Naive thymus-derived CD4-positive, alpha-beta T cell (primary cell): ENCODE results near the gene BCAM. TPM values are rescaled to one million over a fixed set of nuclear protein-coding genes. Genes with fewer than 3 reads are reported as not detected.
A peak's percentile ranks its signal among the peaks of the same experiment; 100 is the strongest.
"Not testable (repeated sequence)": the region's sequence is repeated elsewhere in the genome, so short reads cannot be mapped to it uniquely, and the experiment has no call there.

Source experiments
- ATAC-seq: fragments of 150-1000 bp; cut with Tn5 transposase; 2 replicates; pipeline ENCODE4 v1.10.0; 2021; ENCODE audit warnings: mild to moderate bottlenecking, moderate library complexity
- CTCF ChIA-PET: fragments of 350-600 bp; sonication (Branson Sonifier 250); formaldehyde crosslinking; loops from one replicate; lab custom pipeline; 2021; ENCODE audit warnings: antibody characterized with exemption; lab: Charles Lee
- POLR2A ChIA-PET: fragments of 350-600 bp; sonication (Branson Sonifier 250); formaldehyde crosslinking; loops from one replicate; lab custom pipeline; 2021; ENCODE audit warnings: antibody characterized with exemption, inconsistent platforms; lab: Charles Lee
- DNase-seq, 9 donors: peaks; one replicate each; pipeline versions ENCODE4 v3.0.0 to v3.0.0-alpha.2; 2020 to 2022; ENCODE audit warnings: mixed read lengths in 1 of 9
- H3K27ac ChIP-seq: one replicate; pipeline ENCODE4 v1.7.0; 2013; ENCODE audit warnings: mild to moderate bottlenecking, low read depth, low read length, moderate library complexity
- H3K27me3 ChIP-seq, 2 donors: one replicate each; pipeline ENCODE4 v1.7.0; 2013; ENCODE audit warnings: low read length in 2 of 2, mild to moderate bottlenecking in 2 of 2, moderate library complexity in 2 of 2; ENCODE audit not compliant: control insufficient read depth in 2 of 2, insufficient read depth in 2 of 2
- H3K36me3 ChIP-seq, 3 experiments: 1 replicate in 2 of 3; 2 replicates in 1 of 3; pipeline ENCODE4 v1.7.0; 2013; ENCODE audit warnings: low read length in 3 of 3, mild to moderate bottlenecking in 3 of 3, moderate library complexity in 1 of 3; ENCODE audit not compliant: insufficient read depth in 3 of 3, control insufficient read depth in 2 of 3
- H3K4me1 ChIP-seq, 2 donors: one replicate each; pipeline ENCODE4 v1.7.0; 2013; ENCODE audit warnings: low read length in 2 of 2, mild to moderate bottlenecking in 2 of 2, moderate library complexity in 1 of 2; ENCODE audit not compliant: control insufficient read depth in 2 of 2, insufficient read depth in 2 of 2
- H3K4me3 ChIP-seq: 2 replicates; pipeline ENCODE4 v1.7.0; 2013; ENCODE audit warnings: mild to moderate bottlenecking, low read length
- H3K9me3 ChIP-seq, 3 experiments: 1 replicate in 2 of 3; 2 replicates in 1 of 3; pipeline ENCODE4 v1.7.0; 2013; ENCODE audit warnings: low read length in 3 of 3; ENCODE audit not compliant: control insufficient read depth in 2 of 3
- H3K27ac Mint-ChIP-seq, 9 donors: one replicate each; pipeline ENCODE4 v1.8.0; 2020 to 2022; ENCODE audit warnings: mixed read lengths in 9 of 9, mild to moderate bottlenecking in 8 of 9, moderate library complexity in 5 of 9, inconsistent platforms in 2 of 9
- H3K27me3 Mint-ChIP-seq, 5 donors: one replicate each; pipeline ENCODE4 v1.8.0; 2021 to 2022; ENCODE audit warnings: mixed read lengths in 5 of 5, mild to moderate bottlenecking in 1 of 5
- H3K36me3 Mint-ChIP-seq, 5 donors: one replicate each; pipeline ENCODE4 v1.8.0; 2020 to 2022; ENCODE audit warnings: mixed read lengths in 5 of 5, mild to moderate bottlenecking in 3 of 5, inconsistent platforms in 1 of 5
- H3K4me1 Mint-ChIP-seq, 7 donors: one replicate each; pipeline ENCODE4 v1.8.0; 2020 to 2022; ENCODE audit warnings: mixed read lengths in 7 of 7, mild to moderate bottlenecking in 3 of 7, inconsistent platforms in 1 of 7
- H3K4me3 Mint-ChIP-seq, 10 donors: one replicate each; pipeline ENCODE4 v1.8.0; 2020 to 2022; ENCODE audit warnings: mild to moderate bottlenecking in 10 of 10, mixed read lengths in 10 of 10, moderate library complexity in 6 of 10, inconsistent platforms in 2 of 10
- H3K9me3 Mint-ChIP-seq, 11 donors: one replicate each; pipeline ENCODE4 v1.8.0; 2020 to 2022; ENCODE audit warnings: mixed read lengths in 11 of 11, mild to moderate bottlenecking in 4 of 11, inconsistent platforms in 1 of 11, moderate library complexity in 1 of 11
- intact Hi-C, 2 donors: fragments of 100-400 bp; cut with micrococcal nuclease; formaldehyde crosslinking; loops; one replicate each; pipeline ENCODE4 v1.15.1; 2023
- polyA plus RNA-seq, 2 donors: library from polyadenylated mRNA; unstranded; fragments of 300-500 nt; fragmentation: Illumina TruSeq; gene quantifications; one replicate each; pipeline ENCODE4 v1.2.3, GENCODE V29; 2021
- total RNA-seq, 6 experiments: library from RNA in 5 of 6; stranded (reverse) in 5 of 6; gene quantifications; 1 replicate in 5 of 6; 2 replicates in 1 of 6; pipeline ENCODE4 v1.2.3 and lab custom pipeline; 2021 to 2026

Gene BCAM
- total and polyA plus RNA-seq, 7 experiments from 2014 or later: 0.42 TPM; not detected in 6

GRCh38 chr19:44861576-44861975 is 52.7 kb downstream of the BCAM start:
- H3K4me3 ChIP-seq, H3K36me3 Mint-ChIP-seq, H3K27me3 ChIP-seq, H3K4me1 Mint-ChIP-seq, H3K36me3 ChIP-seq, intact Hi-C loops, POLR2A ChIA-PET, H3K27ac Mint-ChIP-seq, ATAC-seq, H3K4me3 Mint-ChIP-seq, DNase-seq, H3K27me3 Mint-ChIP-seq, H3K9me3 ChIP-seq, H3K9me3 Mint-ChIP-seq, H3K27ac ChIP-seq, H3K4me1 ChIP-seq: not testable (repeated sequence)
- CTCF ChIA-PET: interaction anchor here (0.6 kb wide), 1 partner anchor 374 kb away, joined by 4 read pairs; no protein-coding TSS in a partner anchor

- no peak overlapping the region for H3K4me3 ChIP-seq
- H3K27me3 ChIP-seq: no peaks in the 10 kb centered on the region
- no peaks in the 10 kb centered on the region for H3K36me3 ChIP-seq
- POLR2A ChIA-PET: interaction anchor here (0.6 kb wide), 1 partner anchor 124 kb away, joined by 3 read pairs; no protein-coding TSS in a partner anchor
- CTCF ChIA-PET: interaction anchor here (0.6 kb wide), 1 partner anchor 934 kb away, joined by 4 read pairs; no protein-coding TSS in a partner anchor
- H3K27ac ChIP-seq: no peak overlapping the region
- Mint-ChIP-seq H3K4me3 (no peak overlapping the region), H3K27me3 (no peaks in the 10 kb centered on the region), H3K9me3 (no peaks in the 10 kb centered on the region), H3K4me1 (peaks cover 0 to 5% (median 0%) of the 10 kb centered on the region in 7 donors), H3K27ac (no peak overlapping the region), H3K36me3 (no peaks in the 10 kb centered on the region)
- no peaks in the 10 kb centered on the region for H3K9me3 ChIP-seq
- DNase-seq: no peak
- H3K4me1 ChIP-seq: no peaks in the 10 kb centered on the region
- intact Hi-C loops: no loop called here
- ATAC-seq: no peak
These were observed 55.1 kb downstream of the BCAM start for GRCh38 chr19:44863990-44864389.

- no peak overlapping the region for H3K27ac Mint-ChIP-seq
- intact Hi-C loops: no loop called here
These were observed 56.4 kb downstream of the BCAM start for GRCh38 chr19:44865196-44865767.

GRCh38 chr19:44866664-44867063 is 57.8 kb downstream of the BCAM start:
- H3K4me3 ChIP-seq: no peak overlapping the region
- DNase-seq (no peak), ATAC-seq (no peak)
- CTCF ChIA-PET: no interaction called here
- Mint-ChIP-seq H3K27ac (peak overlapping the region in 1 of 9 donors; percentile 51), H3K4me1 (peaks cover 0 to 10% (median 0%) of the 10 kb centered on the region in 7 donors), H3K9me3 (no peaks in the 10 kb centered on the region), H3K27me3 (no peaks in the 10 kb centered on the region), H3K36me3 (no peaks in the 10 kb centered on the region), H3K4me3 (no peak overlapping the region)
- no peaks in the 10 kb centered on the region for H3K27me3 ChIP-seq
- H3K36me3 ChIP-seq: no peaks in the 10 kb centered on the region
- no peak overlapping the region for H3K27ac ChIP-seq
- H3K9me3 ChIP-seq: no peaks in the 10 kb centered on the region
- POLR2A ChIA-PET: interaction anchor here (0.7 kb wide), 1 partner anchor 50 kb away, joined by 3 read pairs; no protein-coding TSS in a partner anchor
- intact Hi-C loops: no loop called here
- H3K4me1 ChIP-seq: no peaks in the 10 kb centered on the region

More at GRCh38 chr19:44865196-44865767, 56.4 kb downstream of the BCAM start:
- DNase-seq (no peak), ATAC-seq (no peak)
- H3K27me3 ChIP-seq: no peaks in the 10 kb centered on the region
- no peaks in the 10 kb centered on the region for H3K4me1 ChIP-seq
- CTCF ChIA-PET: no interaction called here
- H3K4me3 ChIP-seq: no peak overlapping the region
- Mint-ChIP-seq H3K9me3 (no peaks in the 10 kb centered on the region), H3K36me3 (no peaks in the 10 kb centered on the region), H3K4me1 (peaks cover 0 to 10% (median 0%) of the 10 kb centered on the region in 7 donors), H3K4me3 (no peak overlapping the region), H3K27me3 (no peaks in the 10 kb centered on the region)
- no peaks in the 10 kb centered on the region for H3K36me3 ChIP-seq
- H3K27ac ChIP-seq: no peak overlapping the region
- no peaks in the 10 kb centered on the region for H3K9me3 ChIP-seq
- POLR2A ChIA-PET: no interaction called here

GRCh38 chr19:44867578-44867977 is 58.7 kb downstream of the BCAM start:
- peaks cover 0 to 11% (median 0%) of the 10 kb centered on the region in 7 donors for H3K4me1 Mint-ChIP-seq
- no peak overlapping the region for H3K4me3 ChIP-seq
- H3K4me1 ChIP-seq: no peaks in the 10 kb centered on the region
- H3K4me3 Mint-ChIP-seq: no peak overlapping the region
- no peak overlapping the region for H3K27ac Mint-ChIP-seq
- no peaks in the 10 kb centered on the region for H3K27me3 Mint-ChIP-seq
- no peaks in the 10 kb centered on the region for H3K36me3 Mint-ChIP-seq
- ChIA-PET POLR2A (interaction anchor here (0.7 kb wide), 1 partner anchor 49 kb away, joined by 3 read pairs; no protein-coding TSS in a partner anchor), CTCF (no interaction called here)
- no peaks in the 10 kb centered on the region for H3K9me3 ChIP-seq
- ATAC-seq (no peak), DNase-seq (no peak)
- no peaks in the 10 kb centered on the region for H3K27me3 ChIP-seq
- H3K9me3 Mint-ChIP-seq: no peaks in the 10 kb centered on the region
- intact Hi-C loops: no loop called here
- H3K27ac ChIP-seq: no peak overlapping the region
- no peaks in the 10 kb centered on the region for H3K36me3 ChIP-seq

- peaks cover 0 to 11% (median 0%) of the 10 kb centered on the region in 7 donors for H3K4me1 Mint-ChIP-seq
- CTCF ChIA-PET: no interaction called here
- H3K27ac Mint-ChIP-seq: no peak overlapping the region
- no peaks in the 10 kb centered on the region for H3K36me3 Mint-ChIP-seq
- Histone ChIP-seq H3K4me3 (no peak overlapping the region), H3K9me3 (no peaks in the 10 kb centered on the region), H3K27ac (no peak overlapping the region), H3K36me3 (no peaks in the 10 kb centered on the region), H3K4me1 (no peaks in the 10 kb centered on the region), H3K27me3 (no peaks in the 10 kb centered on the region)
- intact Hi-C loops: no loop called here
- no peaks in the 10 kb centered on the region for H3K9me3 Mint-ChIP-seq
- ATAC-seq (peak; percentile 60), DNase-seq (no peak)
- POLR2A ChIA-PET: no interaction called here
- H3K27me3 Mint-ChIP-seq: no peaks in the 10 kb centered on the region
- H3K4me3 Mint-ChIP-seq: no peak overlapping the region
These were observed 61.0 kb downstream of the BCAM start for GRCh38 chr19:44869733-44870470.
